ENCODE results near the gene TLCD1.

TLCD1 gene

GRCh38 chr17:28734712-28735241 is 8.7 kb upstream of the TLCD1 start:
- DNase-seq: no peak
- no peak overlapping the region for H2BK120ac ChIP-seq (ENCODE audit: low read depth, low read length)
- H3K27ac ChIP-seq (ENCODE audit: low read depth, low read length): no peak overlapping the region
- no peak overlapping the region for H3K23ac ChIP-seq (ENCODE audit: low read length)
- WGBS (ENCODE audit: extremely low coverage, insufficient coverage, low lambda C conversion rate): no CpG with 5 or more reads among the region's 10 CpGs
- no peak overlapping the region for H2AK5ac ChIP-seq (ENCODE audit: low read length)
- H3K79me1 ChIP-seq (ENCODE audit: low read length): no peaks in the 10 kb centered on the region
- H3K79me2 ChIP-seq (ENCODE audit: control insufficient read depth, insufficient read depth, low read length): no peaks in the 10 kb centered on the region
- no peak overlapping the region for H4K8ac ChIP-seq (ENCODE audit: low read depth, low read length)
- H3K18ac ChIP-seq (ENCODE audit: low read length): no peak overlapping the region
- no peak overlapping the region for H3K4ac ChIP-seq (ENCODE audit: low read depth, low read length)
- H3K9ac ChIP-seq (ENCODE audit: low read length): no peak overlapping the region
- no peak overlapping the region for H4K5ac ChIP-seq (ENCODE audit: low read length)
- no peak overlapping the region for H2BK15ac ChIP-seq (replicated peaks; ENCODE audit: low read depth)
- no peaks in the 10 kb centered on the region for H3K4me1 ChIP-seq (ENCODE audit: control insufficient read depth, low read depth, low read length)
- H3K27me3 ChIP-seq (ENCODE audit: insufficient read depth, low read length, poor library complexity): no peaks in the 10 kb centered on the region
- H3K4me3 ChIP-seq (ENCODE audit: low read length): no peak overlapping the region
- no peak overlapping the region for H2BK5ac ChIP-seq (ENCODE audit: low read length)
- no peak overlapping the region for H3K56ac ChIP-seq (ENCODE audit: low read length)
- no peaks in the 10 kb centered on the region for H3K36me3 ChIP-seq (ENCODE audit: control insufficient read depth, insufficient read depth, low read length)
- no peak overlapping the region for H3K4me2 ChIP-seq (ENCODE audit: low read length)

GRCh38 chr17:28733346-28733745 is 7.3 kb upstream of the TLCD1 start:
- H2BK120ac ChIP-seq (ENCODE audit: low read depth, low read length): no peak overlapping the region
- no peaks in the 10 kb centered on the region for H3K79me2 ChIP-seq (ENCODE audit: control insufficient read depth, insufficient read depth, low read length)
- no peak for DNase-seq
- no peak overlapping the region for H3K9ac ChIP-seq (ENCODE audit: low read length)
- no peak overlapping the region for H3K18ac ChIP-seq (ENCODE audit: low read length)
- no peaks in the 10 kb centered on the region for H3K36me3 ChIP-seq (ENCODE audit: control insufficient read depth, insufficient read depth, low read length)
- no peak overlapping the region for H3K4me3 ChIP-seq (ENCODE audit: low read length)
- no peak overlapping the region for H2BK15ac ChIP-seq (replicated peaks; ENCODE audit: low read depth)
- no peak overlapping the region for H3K27ac ChIP-seq (ENCODE audit: low read depth, low read length)
- no CpG with 5 or more reads among the region's 1 CpG for whole genome bisulfite sequencing (ENCODE audit: extremely low coverage, insufficient coverage, low lambda C conversion rate)
- no peaks in the 10 kb centered on the region for H3K79me1 ChIP-seq (ENCODE audit: low read length)
- H3K56ac ChIP-seq (ENCODE audit: low read length): no peak overlapping the region
- no peak overlapping the region for H3K4ac ChIP-seq (ENCODE audit: low read depth, low read length)
- H3K27me3 ChIP-seq (ENCODE audit: insufficient read depth, low read length, poor library complexity): no peaks in the 10 kb centered on the region
- H2BK5ac ChIP-seq (ENCODE audit: low read length): no peak overlapping the region
- H4K5ac ChIP-seq (ENCODE audit: low read length): no peak overlapping the region
- no peak overlapping the region for H3K23ac ChIP-seq (ENCODE audit: low read length)
- no peak overlapping the region for H3K4me2 ChIP-seq (ENCODE audit: low read length)
- H2AK5ac ChIP-seq (ENCODE audit: low read length): no peak overlapping the region
- no peak overlapping the region for H4K8ac ChIP-seq (ENCODE audit: low read depth, low read length)
- no peaks in the 10 kb centered on the region for H3K4me1 ChIP-seq (ENCODE audit: control insufficient read depth, low read depth, low read length)

- Histone ChIP-seq H3K27ac (ENCODE audit: low read depth, low read length) (no peak overlapping the region), H2AK5ac (ENCODE audit: low read length) (no peak overlapping the region), H3K18ac (ENCODE audit: low read length) (no peak overlapping the region), H2BK120ac (ENCODE audit: low read depth, low read length) (no peak overlapping the region), H3K4ac (ENCODE audit: low read depth, low read length) (no peak overlapping the region), H3K9ac (ENCODE audit: low read length) (no peak overlapping the region), H3K36me3 (ENCODE audit: control insufficient read depth, insufficient read depth, low read length) (no peaks in the 10 kb centered on the region), H3K4me3 (ENCODE audit: low read length) (no peak overlapping the region), H3K27me3 (ENCODE audit: insufficient read depth, low read length, poor library complexity) (no peaks in the 10 kb centered on the region), H3K56ac (ENCODE audit: low read length) (peak overlapping the region; percentile 22), H2BK5ac (ENCODE audit: low read length) (no peak overlapping the region), H4K8ac (ENCODE audit: low read depth, low read length) (no peak overlapping the region), H4K5ac (ENCODE audit: low read length) (no peak overlapping the region), H3K4me1 (ENCODE audit: control insufficient read depth, low read depth, low read length) (no peaks in the 10 kb centered on the region), H3K23ac (ENCODE audit: low read length) (no peak overlapping the region), H3K79me1 (ENCODE audit: low read length) (no peaks in the 10 kb centered on the region), H3K4me2 (ENCODE audit: low read length) (no peak overlapping the region), H2BK15ac (replicated peaks; ENCODE audit: low read depth) (no peak overlapping the region), H3K79me2 (ENCODE audit: control insufficient read depth, insufficient read depth, low read length) (no peaks in the 10 kb centered on the region)
- 100% methylated on average over 3 of the region's 11 CpGs for WGBS (ENCODE audit: extremely low coverage, insufficient coverage, low lambda C conversion rate)
- DNase-seq: no peak
These were observed 3.9 kb upstream of the TLCD1 start for GRCh38 chr17:28729950-28730330.

GRCh38 chr17:28728364-28729200 is 2.5 kb upstream of the TLCD1 start, which contains the start of gene NEK8:
Gene NEK8, plus strand, starts transcription at chr17:28728788. Its CDS starts 26 bp downstream, at chr17:28728814.
- Histone ChIP-seq H4K8ac (ENCODE audit: low read depth, low read length) (no peak within 1 kb of the TSS), H3K56ac (ENCODE audit: low read length) (peak within 1 kb of the TSS; percentile 88), H3K4me1 (ENCODE audit: control insufficient read depth, low read depth, low read length) (no peaks in the 10 kb centered on the region), H3K27me3 (ENCODE audit: insufficient read depth, low read length, poor library complexity) (no peaks in the 10 kb centered on the region), H3K4me2 (ENCODE audit: low read length) (peak within 1 kb of the TSS; percentile 26), H3K18ac (ENCODE audit: low read length) (peak within 1 kb of the TSS; percentile 88), H2AK5ac (ENCODE audit: low read length) (no peak within 1 kb of the TSS), H2BK5ac (ENCODE audit: low read length) (peak within 1 kb of the TSS; percentile 84), H3K79me1 (ENCODE audit: low read length) (no peaks in the 10 kb centered on the region), H3K4me3 (ENCODE audit: low read length) (peak within 1 kb of the TSS; percentile 59), H3K36me3 (ENCODE audit: control insufficient read depth, insufficient read depth, low read length) (peaks cover 4% of the 10 kb centered on the region), H3K23ac (ENCODE audit: low read length) (peak within 1 kb of the TSS; percentile 51), H2BK15ac (replicated peaks; ENCODE audit: low read depth) (no peak within 1 kb of the TSS), H3K79me2 (ENCODE audit: control insufficient read depth, insufficient read depth, low read length) (no peaks in the 10 kb centered on the region), H3K27ac (ENCODE audit: low read depth, low read length) (peak within 1 kb of the TSS; percentile 90), H3K9ac (ENCODE audit: low read length) (peak within 1 kb of the TSS; percentile 79), H4K5ac (ENCODE audit: low read length) (no peak within 1 kb of the TSS), H3K4ac (ENCODE audit: low read depth, low read length) (peak within 1 kb of the TSS; percentile 77), H2BK120ac (ENCODE audit: low read depth, low read length) (peak within 1 kb of the TSS; percentile 74)
- WGBS (ENCODE audit: extremely low coverage, insufficient coverage, low lambda C conversion rate): no CpG with 5 or more reads among the region's 64 CpGs
- DNase-seq: peak; percentile 92

GRCh38 chr17:28726627-28727491 is 826 bp upstream of the TLCD1 start:
- Histone ChIP-seq H2BK120ac (ENCODE audit: low read depth, low read length) (no peak overlapping the region), H3K23ac (ENCODE audit: low read length) (peak overlapping the region; percentile 51), H3K27me3 (ENCODE audit: insufficient read depth, low read length, poor library complexity) (no peaks in the 10 kb centered on the region), H2BK5ac (ENCODE audit: low read length) (peak overlapping the region; percentile 70), H3K36me3 (ENCODE audit: control insufficient read depth, insufficient read depth, low read length) (peaks cover 13% of the 10 kb centered on the region), H3K79me2 (ENCODE audit: control insufficient read depth, insufficient read depth, low read length) (peaks cover 11% of the 10 kb centered on the region), H2AK5ac (ENCODE audit: low read length) (no peak overlapping the region), H3K4me2 (ENCODE audit: low read length) (peak overlapping the region; percentile 96), H4K8ac (ENCODE audit: low read depth, low read length) (no peak overlapping the region), H3K18ac (ENCODE audit: low read length) (peak overlapping the region; percentile 85), H3K56ac (ENCODE audit: low read length) (peak overlapping the region; percentile 96), H3K9ac (ENCODE audit: low read length) (peak overlapping the region; percentile 94), H2BK15ac (replicated peaks; ENCODE audit: low read depth) (no peak overlapping the region), H3K79me1 (ENCODE audit: low read length) (peaks cover 6% of the 10 kb centered on the region), H3K4ac (ENCODE audit: low read depth, low read length) (peak overlapping the region; percentile 60), H3K27ac (ENCODE audit: low read depth, low read length) (peak overlapping the region; percentile 96), H3K4me1 (ENCODE audit: control insufficient read depth, low read depth, low read length) (no peaks in the 10 kb centered on the region), H3K4me3 (ENCODE audit: low read length) (peak overlapping the region; percentile 63), H4K5ac (ENCODE audit: low read length) (no peak overlapping the region)
- DNase-seq: peak; percentile 99
- no CpG with 5 or more reads among the region's 57 CpGs for WGBS (ENCODE audit: extremely low coverage, insufficient coverage, low lambda C conversion rate)
